MM.1S (cell line): ENCODE results near the gene ACVR2B.

Experiments
- EZH2 ChIP-seq: fragments of 300-600 bp; sonication (generic); optimal IDR thresholded peaks from 2 replicates; pipeline ENCODE3; 2017; ENCODE audit warnings: low read depth, mild to moderate bottlenecking, antibody characterized with exemption, low read length, mixed read lengths
- EZH2phosphoT487 ChIP-seq: fragments of 300-600 bp; sonication (generic); IDR thresholded peaks from 2 replicates; pipeline ENCODE4 v1.6.1; 2018; ENCODE audit warnings: antibody characterized with exemption, low read length
- TF ChIP-seq, protein P1 (sequence below): fragments of 300-600 bp; sonication (generic); IDR thresholded peaks from 2 replicates; pipeline ENCODE4 v1.5.1; 2016; ENCODE audit warnings: antibody characterized with exemption, low read length, mixed read lengths

DNA sequence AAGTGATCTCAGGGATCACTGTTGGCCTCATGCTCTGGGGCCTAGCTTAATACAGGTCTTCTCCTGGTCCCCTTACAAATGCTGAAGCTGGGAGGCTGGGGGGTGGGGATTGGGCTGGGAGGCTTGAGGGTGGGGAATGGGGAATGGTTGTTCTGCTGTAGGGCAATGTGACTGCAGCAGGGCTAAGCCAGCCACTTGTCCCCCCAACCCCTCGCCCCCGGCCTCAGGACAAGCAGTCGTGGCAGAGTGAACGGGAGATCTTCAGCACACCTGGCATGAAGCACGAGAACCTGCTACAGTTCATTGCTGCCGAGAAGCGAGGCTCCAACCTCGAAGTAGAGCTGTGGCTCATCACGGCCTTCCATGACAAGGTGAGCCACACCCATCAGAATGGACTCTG, 25.2 kb downstream of the ACVR2B start:
- TF ChIP-seq, protein P1, sequence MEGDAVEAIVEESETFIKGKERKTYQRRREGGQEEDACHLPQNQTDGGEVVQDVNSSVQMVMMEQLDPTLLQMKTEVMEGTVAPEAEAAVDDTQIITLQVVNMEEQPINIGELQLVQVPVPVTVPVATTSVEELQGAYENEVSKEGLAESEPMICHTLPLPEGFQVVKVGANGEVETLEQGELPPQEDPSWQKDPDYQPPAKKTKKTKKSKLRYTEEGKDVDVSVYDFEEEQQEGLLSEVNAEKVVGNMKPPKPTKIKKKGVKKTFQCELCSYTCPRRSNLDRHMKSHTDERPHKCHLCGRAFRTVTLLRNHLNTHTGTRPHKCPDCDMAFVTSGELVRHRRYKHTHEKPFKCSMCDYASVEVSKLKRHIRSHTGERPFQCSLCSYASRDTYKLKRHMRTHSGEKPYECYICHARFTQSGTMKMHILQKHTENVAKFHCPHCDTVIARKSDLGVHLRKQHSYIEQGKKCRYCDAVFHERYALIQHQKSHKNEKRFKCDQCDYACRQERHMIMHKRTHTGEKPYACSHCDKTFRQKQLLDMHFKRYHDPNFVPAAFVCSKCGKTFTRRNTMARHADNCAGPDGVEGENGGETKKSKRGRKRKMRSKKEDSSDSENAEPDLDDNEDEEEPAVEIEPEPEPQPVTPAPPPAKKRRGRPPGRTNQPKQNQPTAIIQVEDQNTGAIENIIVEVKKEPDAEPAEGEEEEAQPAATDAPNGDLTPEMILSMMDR, result no peak
- TF ChIP-seq EZH2phosphoT487, result no peak
- TF ChIP-seq EZH2, result no peak
